K562 (cell line): ENCODE results near the gene KPTN. TPM values are rescaled to one million over a fixed set of nuclear protein-coding genes. Genes with fewer than 3 reads are reported as not detected.

Source experiments
- polyA plus RNA-seq, 8 experiments: library from polyadenylated mRNA; depleted of rRNA in 4 of 8; stranded (reverse) in 5 of 8; unstranded in 3 of 8; fragments of >200 nt; fragmentation: Nextera tagmentation in 2 of 8; fragmentation: Illumina TruSeq in 1 of 8; extraction: Ambion mirVana in 2 of 8; extraction: Trizol in 1 of 8; gene quantifications; 2 replicates each; pipeline versions ENCODE4 v1.2.1 to v1.2.3, GENCODE V29; 2011 to 2014; ENCODE audit warnings: inconsistent platforms in 1 of 8, missing spikeins in 1 of 8
- total RNA-seq, 7 experiments: library from RNA; depleted of rRNA in 6 of 7; stranded (reverse); fragments of >200 nt in 6 of 7; fragmentation: Illumina TruSeq in 2 of 7; extraction: Trizol in 2 of 7; gene quantifications; 2 replicates each; pipeline versions ENCODE4 v1.2.1 to v1.2.3, GENCODE V29; 2011 to 2021; ENCODE audit warnings: low replicate concordance in 1 of 7
- TF ChIP-seq, protein P1 (sequence below), 2 experiments: fragments of 450-650 bp; formaldehyde crosslinking in 1 of 2; IDR thresholded peaks; 2 replicates each; pipeline versions ENCODE4 v1.4.0 to v1.6.1; 2014 to 2020; ENCODE audit warnings: mild to moderate bottlenecking in 2 of 2, borderline replicate concordance in 1 of 2, low read depth in 1 of 2

KPTN gene
- total and polyA plus RNA-seq, 9 of the 15 experiments (the other 6 are each of a cell fraction or from before 2014, with no cell fraction given) = 0.56 to 18.2 (median 8.5) TPM

DNA sequence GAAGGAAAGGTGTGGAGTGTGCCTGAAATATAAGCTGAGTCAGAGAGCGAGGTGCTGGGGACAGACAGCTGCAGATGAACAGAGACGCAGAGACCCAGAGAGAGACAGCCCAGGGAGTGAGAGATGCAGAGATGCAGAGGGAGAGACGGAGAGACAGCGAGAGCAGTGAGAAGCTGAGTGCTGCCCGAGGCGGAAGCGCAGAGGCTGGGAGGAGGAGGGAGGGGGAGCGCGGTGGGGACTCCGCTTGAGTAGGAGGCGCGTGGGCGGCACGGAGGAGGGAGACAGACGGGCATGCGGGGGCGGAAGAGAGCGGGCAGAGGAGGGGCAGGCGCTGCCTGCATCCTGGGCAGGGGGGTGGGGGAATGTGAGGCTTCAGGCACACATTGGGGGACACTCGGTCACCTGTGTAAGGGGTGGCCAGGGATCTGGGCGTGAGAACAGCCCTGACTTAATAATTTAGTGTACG is 38.0 kb downstream of the KPTN start (continued):
- TF ChIP-seq, protein P1, sequence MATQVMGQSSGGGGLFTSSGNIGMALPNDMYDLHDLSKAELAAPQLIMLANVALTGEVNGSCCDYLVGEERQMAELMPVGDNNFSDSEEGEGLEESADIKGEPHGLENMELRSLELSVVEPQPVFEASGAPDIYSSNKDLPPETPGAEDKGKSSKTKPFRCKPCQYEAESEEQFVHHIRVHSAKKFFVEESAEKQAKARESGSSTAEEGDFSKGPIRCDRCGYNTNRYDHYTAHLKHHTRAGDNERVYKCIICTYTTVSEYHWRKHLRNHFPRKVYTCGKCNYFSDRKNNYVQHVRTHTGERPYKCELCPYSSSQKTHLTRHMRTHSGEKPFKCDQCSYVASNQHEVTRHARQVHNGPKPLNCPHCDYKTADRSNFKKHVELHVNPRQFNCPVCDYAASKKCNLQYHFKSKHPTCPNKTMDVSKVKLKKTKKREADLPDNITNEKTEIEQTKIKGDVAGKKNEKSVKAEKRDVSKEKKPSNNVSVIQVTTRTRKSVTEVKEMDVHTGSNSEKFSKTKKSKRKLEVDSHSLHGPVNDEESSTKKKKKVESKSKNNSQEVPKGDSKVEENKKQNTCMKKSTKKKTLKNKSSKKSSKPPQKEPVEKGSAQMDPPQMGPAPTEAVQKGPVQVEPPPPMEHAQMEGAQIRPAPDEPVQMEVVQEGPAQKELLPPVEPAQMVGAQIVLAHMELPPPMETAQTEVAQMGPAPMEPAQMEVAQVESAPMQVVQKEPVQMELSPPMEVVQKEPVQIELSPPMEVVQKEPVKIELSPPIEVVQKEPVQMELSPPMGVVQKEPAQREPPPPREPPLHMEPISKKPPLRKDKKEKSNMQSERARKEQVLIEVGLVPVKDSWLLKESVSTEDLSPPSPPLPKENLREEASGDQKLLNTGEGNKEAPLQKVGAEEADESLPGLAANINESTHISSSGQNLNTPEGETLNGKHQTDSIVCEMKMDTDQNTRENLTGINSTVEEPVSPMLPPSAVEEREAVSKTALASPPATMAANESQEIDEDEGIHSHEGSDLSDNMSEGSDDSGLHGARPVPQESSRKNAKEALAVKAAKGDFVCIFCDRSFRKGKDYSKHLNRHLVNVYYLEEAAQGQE (IDR thresholded peaks at IDR 0.05; ENCODE audit: borderline replicate concordance) = no peak
- TF ChIP-seq, protein P1 (CRISPR knock-in tag; IDR thresholded peaks at IDR 0.05; ENCODE audit: low read depth) = 0 out of 2 replicates have a peak, but pooled peaks have one; percentile 45
